Omental fat pad (tissue), 4 donors: Measurements from ENCODE around the gene CD9. TPM values are rescaled to one million over a fixed set of nuclear protein-coding genes. Genes with fewer than 3 reads are reported as not detected.

Experiments used
- ATAC-seq: fragments of 150-250 bp; one replicate; pipeline ENCODE4 v1.9.1; 2016; ENCODE audit warnings: mild to moderate bottlenecking, moderate library complexity; ENCODE audit not compliant: low FRiP score
- DNase-seq: peaks from one replicate; pipeline ENCODE4 v3.0.0-alpha.2; 2019; ENCODE audit warnings: low spot score
- total RNA-seq, 4 donors: library from RNA; depleted of rRNA; stranded (reverse); fragments of >200 nt; gene quantifications; one replicate each; pipeline ENCODE4 v1.1.0, GENCODE V29; 2016
- TF ChIP-seq, protein P1 (sequence below), 3 donors: fragments of 450-650 bp; IDR thresholded peaks; one replicate each; pipeline ENCODE4 v1.5.1; 2016 to 2017; ENCODE audit warnings: antibody characterized with exemption in 3 of 3, mild to moderate bottlenecking in 3 of 3, moderate library complexity in 2 of 3

The CD9 gene
- total RNA-seq, 4 donors from 2014 or later: 68.3 to 181 (median 119) TPM

DNA sequence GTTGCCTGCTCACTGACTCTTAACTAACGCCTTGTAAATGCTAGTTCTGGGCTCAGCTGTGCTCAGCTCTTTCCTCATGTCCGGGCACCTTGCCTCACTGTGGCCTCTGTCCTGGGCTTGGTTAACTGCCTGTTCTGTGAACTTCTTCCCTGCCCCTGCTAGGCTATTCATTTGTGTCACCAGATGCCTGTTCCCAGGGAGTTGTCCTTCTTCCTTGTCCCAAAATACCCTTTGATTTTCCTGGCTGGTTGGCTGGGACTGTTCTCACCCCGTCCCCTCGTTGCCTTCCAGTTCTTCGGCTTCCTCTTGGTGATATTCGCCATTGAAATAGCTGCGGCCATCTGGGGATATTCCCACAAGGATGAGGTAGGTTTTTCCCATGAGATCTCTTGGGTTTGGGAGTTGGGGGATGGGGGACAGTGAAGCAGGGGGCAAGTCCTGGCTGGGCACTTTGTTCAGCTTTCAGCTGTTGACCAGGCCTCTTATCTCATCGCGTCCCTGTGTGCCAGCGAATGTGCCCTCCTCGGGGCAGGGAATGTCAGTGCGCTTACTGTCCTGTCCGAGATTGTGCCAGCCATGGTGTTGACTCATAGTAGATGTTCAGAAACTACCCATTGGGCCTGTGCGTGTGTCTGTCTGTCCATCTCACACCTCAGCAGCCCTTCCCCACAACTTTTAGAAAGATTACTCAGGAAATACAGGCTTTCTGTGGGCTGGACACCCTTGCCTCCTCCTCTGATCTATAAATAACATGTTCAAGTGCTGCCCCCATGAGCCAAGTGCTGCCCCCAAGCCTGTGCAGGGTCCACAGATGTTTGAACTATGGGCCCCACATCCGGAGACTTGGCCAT, 33.1 kb downstream of the CD9 start:
- no peak for DNase-seq
- ATAC-seq: no peak
- TF ChIP-seq, protein P1, sequence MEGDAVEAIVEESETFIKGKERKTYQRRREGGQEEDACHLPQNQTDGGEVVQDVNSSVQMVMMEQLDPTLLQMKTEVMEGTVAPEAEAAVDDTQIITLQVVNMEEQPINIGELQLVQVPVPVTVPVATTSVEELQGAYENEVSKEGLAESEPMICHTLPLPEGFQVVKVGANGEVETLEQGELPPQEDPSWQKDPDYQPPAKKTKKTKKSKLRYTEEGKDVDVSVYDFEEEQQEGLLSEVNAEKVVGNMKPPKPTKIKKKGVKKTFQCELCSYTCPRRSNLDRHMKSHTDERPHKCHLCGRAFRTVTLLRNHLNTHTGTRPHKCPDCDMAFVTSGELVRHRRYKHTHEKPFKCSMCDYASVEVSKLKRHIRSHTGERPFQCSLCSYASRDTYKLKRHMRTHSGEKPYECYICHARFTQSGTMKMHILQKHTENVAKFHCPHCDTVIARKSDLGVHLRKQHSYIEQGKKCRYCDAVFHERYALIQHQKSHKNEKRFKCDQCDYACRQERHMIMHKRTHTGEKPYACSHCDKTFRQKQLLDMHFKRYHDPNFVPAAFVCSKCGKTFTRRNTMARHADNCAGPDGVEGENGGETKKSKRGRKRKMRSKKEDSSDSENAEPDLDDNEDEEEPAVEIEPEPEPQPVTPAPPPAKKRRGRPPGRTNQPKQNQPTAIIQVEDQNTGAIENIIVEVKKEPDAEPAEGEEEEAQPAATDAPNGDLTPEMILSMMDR (IDR thresholded peaks at IDR 0.05): no peak

DNA sequence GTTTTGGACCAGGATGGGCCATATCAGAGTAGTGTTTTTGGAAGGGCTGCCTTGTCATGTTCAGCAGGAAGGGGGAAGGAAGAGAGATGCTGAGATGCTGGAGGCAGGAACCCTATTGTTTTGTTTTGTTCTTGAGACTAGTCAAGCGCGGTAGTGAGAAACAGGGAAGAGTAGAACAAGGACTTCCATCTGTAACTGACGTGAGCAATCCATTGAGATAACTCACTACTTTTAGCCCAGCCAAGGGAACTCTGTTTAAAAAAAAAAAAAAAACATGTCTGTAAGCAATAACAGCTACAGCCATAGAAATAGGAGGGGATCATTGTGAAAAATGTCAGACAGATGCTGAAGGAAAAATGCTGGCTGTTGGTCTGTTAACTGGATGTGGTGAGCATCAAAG, 34.0 kb downstream of the CD9 start:
- TF ChIP-seq, protein P1 (IDR thresholded peaks at IDR 0.05): no peak
- DNase-seq (no peak), ATAC-seq (no peak)

GRCh38 chr12:6234906-6235305, 34.7 kb downstream of the CD9 start:
- ATAC-seq (no peak), DNase-seq (no peak)
- TF ChIP-seq, protein P1 (IDR thresholded peaks at IDR 0.05): no peak

GRCh38 chr12:6235499-6235898, 35.3 kb downstream of the CD9 start:
- ATAC-seq (no peak), DNase-seq (no peak)
- TF ChIP-seq, protein P1 (IDR thresholded peaks at IDR 0.05): no peak

GRCh38 chr12:6235906-6236640, 35.9 kb downstream of the CD9 start:
- no peak for ATAC-seq

GRCh38 chr12:6236641-6236940, 36.4 kb downstream of the CD9 start:
- no peak for DNase-seq
- ATAC-seq: no peak
- TF ChIP-seq, protein P1 (IDR thresholded peaks at IDR 0.05): no peak

More at GRCh38 chr12:6235906-6236640, 35.9 kb downstream of the CD9 start:
- TF ChIP-seq, protein P1 (IDR thresholded peaks at IDR 0.05): no peak
- DNase-seq: no peak
